GM19099 (cell line): Measurements from ENCODE around the gene VRK3.

Source experiments
- POLR2A ChIP-seq: IDR thresholded peaks from 3 replicates; pipeline ENCODE4 v1.6.1; 2011; ENCODE audit warnings: low read depth; ENCODE audit not compliant: insufficient read length; ENCODE audit errors: extremely low read depth

VRK3 gene

GRCh38 chr19:49932731-49933131 is 92.4 kb downstream of the VRK3 start:
- TF ChIP-seq POLR2A: no peak

DNA sequence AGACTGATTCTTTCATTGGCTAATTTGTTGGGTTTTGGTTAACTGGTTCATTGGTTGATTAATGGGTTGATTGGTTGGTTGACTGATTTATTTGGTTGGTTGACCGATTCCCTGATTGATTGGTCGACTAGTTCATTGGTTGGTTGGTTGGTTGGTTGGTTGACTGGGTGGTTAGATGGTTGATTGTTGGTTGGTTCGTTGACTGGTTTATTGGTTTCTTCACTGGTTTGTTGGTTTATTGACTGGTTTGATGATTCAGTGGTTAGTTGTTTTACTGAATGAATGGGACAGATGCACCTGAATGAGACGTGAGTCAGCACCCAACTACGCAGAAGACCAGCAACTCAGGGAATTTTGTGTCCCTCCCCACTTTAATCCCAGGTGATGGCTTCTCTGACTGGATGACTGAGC is 93.1 kb downstream of the VRK3 start:
- no peak for TF ChIP-seq POLR2A

DNA sequence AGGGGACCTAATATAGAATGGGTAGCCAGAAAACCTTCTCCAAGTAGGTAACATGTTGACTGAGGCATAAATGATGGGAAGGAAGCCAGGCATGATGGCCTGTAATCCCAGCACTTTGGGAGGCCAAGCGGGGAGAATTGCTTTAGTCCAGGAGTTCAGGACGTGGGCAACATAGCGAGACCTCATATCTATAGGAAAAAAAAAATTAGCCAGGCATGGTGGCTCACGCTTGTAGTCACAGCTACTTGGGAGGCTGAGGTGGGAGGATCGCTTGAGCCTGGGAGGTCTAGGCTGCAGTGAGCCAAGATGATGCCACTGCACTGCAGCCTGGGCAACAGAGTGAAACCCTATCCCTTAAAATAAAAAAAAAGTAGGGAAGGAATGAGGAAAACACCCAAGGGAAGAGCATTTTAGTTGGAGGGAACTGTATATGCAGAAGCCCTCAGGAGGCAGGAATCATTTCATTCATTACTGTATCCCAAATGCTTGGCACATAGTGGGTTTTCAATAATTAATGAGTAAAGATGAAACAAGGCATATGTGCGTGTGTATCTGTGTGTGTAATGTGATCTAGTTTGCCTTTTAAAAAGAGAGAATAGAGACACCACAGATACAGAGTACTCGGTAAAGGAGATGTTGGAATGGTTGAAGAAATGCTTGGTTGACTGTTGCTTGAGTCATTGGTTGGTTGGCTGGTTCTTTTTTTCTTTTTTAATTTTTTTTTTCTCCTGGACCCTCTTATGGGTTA is 93.7 kb downstream of the VRK3 start:
- no peak for TF ChIP-seq POLR2A

DNA sequence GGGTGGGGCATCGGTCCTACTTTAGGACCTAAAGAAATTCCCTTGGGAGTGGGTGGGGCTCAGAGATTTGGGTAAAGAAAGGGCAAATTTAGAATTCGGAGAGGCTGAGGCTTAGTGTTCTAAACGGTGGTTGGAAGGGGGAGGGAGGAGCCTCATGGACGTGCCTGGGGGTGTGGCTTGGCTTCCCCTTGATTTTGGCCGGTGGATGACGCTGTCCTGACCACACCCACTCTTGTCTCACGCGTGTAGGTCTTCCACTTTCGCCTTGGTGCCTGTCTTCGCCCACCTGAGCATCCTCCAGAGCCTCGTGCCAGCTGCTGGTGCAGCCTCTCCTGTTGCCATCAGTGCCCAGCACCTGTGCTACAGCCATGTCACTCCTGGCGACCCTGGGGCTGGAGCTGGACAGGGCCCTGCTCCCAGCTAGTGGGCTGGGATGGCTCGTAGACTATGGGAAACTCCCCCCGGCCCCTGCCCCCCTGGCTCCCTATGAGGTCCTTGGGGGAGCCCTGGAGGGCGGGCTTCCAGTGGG is 94.6 kb downstream of the VRK3 start:
- no peak for TF ChIP-seq POLR2A

- TF ChIP-seq POLR2A: peak; percentile 98
Observed at GRCh38 chr19:49929611-49930482, 95.3 kb downstream of the VRK3 start.

DNA sequence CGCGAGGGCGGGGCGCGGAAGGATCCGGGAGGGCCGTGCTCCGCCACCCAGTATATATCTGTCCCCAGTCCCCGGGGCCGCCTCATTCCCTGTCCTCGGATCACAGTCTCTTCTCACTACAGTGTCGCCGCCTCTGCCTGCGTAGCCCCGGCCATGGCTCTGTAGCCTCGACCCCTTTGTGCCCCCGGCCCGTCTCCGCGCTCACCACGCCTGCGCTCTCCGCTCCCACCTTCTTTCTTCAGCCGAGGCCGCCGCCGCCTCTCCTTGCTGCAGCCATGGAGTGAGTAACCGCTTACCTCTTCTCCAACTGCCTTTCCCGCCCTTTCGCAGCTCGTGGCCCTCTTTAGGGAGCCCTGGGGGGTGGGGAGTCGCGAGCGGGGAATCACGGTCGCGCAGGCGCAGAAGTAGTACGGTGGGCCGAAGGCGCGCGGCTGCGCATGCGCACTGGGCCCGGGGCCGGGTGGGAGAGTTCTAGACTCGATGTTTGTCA is 96.0 kb downstream of the VRK3 start, which contains the start of the genes ATF5 and NUP62:
TSS of gene ATF5 (plus strand) at position 85 of the 490 bp plus-strand sequence. CDS start 1,646 bp downstream, outside the sequence.
TSS of gene NUP62 (minus strand) at position 384 of the 490 bp plus-strand sequence. CDS start 19,697 bp downstream, outside the sequence.
- TF ChIP-seq POLR2A: peak; percentile 90

GRCh38 chr19:49927526-49928264 is 97.5 kb downstream of the VRK3 start:
- no peak for TF ChIP-seq POLR2A

- TF ChIP-seq POLR2A: no peak
Observed at GRCh38 chr19:49926515-49926914, 98.7 kb downstream of the VRK3 start.
